Retina (tissue), 1 donor: ENCODE measurements around the gene UCK1.

Experiments
- DNase-seq: peaks from one replicate; pipeline ENCODE4 v3.0.0-alpha.2; 2016

Gene UCK1

DNA sequence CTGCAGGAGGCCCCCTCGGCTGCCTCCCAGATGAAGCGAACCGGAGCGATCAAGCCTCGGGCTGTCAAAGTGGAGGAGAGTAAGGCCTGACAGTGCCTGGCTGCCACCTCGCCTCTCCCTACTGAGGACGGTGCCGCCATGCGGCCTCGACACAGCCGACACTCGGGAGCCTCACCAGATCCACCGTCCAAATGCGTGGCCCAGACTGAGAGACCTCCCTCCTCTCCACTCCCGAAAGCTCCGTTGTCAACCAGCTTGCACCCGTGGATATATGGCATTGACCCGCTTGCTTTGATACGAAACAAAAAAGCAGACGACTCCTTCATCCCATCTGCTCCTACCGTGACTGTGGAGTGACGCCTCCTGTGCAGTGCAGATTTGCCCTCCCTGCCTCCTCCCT is 35.3 kb downstream of the UCK1 start:
- no peak for DNase-seq

DNA sequence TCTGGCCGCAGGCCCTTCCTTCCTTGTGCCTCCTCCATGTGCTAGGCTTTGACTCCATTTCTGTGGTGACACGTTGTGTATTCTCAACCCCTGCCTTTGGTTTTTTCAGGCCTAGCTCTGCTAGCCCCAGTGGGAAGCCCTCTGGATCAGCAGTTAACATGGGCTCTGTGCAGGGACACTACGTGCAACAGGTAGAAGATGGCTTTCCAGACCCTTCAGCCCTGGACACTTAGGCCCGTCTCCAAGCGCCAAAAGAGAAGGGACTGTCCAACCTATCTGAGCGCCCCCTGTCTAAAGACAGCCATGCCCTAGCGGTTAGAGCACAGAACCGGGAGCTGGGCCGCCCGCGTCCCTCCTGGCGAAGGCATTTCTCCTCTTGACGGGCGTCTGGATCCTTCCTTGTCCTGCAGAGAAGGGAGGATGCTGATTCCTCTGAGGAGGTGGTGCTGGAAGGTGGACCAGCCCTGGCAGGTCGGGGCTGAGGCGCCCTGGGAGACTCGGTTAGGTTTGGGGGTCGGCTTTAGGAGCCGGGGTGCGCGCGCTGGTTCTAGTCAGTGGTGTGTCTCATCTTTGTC is 36.7 kb downstream of the UCK1 start:
- no peak for DNase-seq

DNA sequence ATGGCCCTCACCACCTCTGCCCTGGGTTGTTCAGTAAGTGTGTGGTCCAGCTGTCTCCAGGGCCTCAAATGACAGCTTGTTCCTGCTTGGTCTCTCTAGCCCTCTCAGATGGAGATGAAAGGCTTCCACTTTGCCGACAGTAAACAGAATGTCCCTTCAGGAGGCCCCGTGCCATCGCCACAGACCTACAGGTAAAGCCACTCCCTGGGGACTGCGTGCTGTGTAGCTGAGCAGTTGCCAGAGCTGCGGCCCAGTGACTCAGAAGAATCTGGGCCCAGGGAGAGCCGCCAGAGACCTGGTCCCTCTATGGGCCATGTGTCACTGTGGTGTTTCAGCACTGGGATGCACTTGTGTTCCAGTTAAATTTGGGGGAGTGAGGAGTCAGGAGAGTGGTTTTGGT is 39.0 kb downstream of the UCK1 start:
- no peak for DNase-seq

GRCh38 chr9:131491001-131491710 is 39.9 kb downstream of the UCK1 start:
- no peak for DNase-seq

DNA sequence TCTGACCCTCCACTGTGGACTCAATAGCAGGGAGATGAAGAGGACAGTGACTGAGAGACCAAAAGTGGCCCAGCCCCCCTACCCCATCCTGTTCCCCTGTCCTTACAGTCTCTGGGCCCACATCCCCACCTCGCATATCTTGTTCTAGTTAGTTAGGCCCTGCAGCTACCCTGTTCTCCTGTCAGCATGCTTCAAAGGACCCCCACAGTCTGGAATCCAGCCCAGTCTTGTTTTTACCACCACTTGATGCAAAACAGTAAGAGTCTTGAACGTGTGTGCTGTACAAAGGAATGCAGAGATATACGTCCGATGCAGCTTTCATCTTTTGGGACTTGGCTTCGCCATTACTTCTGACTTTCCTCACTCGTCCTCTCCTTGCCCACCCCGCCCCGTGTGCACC is 40.5 kb downstream of the UCK1 start:
- no peak for DNase-seq

GRCh38 chr9:131487621-131488031 is 43.4 kb downstream of the UCK1 start:
- DNase-seq, result no peak

GRCh38 chr9:131487001-131487400 is 44.1 kb downstream of the UCK1 start:
- no peak for DNase-seq

DNA sequence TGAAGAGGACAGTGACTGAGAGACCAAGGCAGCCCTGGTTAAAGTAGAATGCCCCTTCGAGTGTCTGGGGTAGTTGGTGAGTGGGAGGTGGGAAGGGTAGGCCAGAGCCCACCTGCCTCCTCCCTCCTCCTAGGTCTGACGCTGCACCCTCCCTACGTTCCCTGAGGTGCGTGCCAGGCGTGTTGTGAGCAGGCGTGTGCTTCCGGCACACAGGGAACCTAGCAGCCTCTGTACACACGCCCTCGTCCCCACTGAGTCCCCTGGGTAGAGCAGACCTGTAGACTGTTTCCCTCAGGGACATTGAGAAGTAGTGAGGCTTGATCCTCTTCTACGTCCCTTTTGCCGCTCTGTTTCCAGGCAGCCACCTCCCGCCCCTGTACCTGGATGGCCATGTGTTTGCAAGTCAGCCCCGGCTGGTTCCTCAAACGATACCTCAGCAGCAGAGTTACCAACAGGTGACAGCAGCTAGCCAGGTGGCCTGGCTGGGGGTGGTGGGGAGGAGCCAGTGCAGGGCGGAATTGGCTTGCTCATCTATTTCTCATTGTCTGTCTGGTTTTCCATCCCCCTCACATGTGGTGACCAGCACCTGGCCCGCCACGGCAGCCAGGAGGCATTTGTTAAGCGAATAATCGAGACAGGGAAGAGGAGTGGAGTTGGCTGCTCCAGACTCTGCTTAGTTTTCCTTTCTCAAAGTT is 45.2 kb downstream of the UCK1 start:
- DNase-seq, result no peak

DNA sequence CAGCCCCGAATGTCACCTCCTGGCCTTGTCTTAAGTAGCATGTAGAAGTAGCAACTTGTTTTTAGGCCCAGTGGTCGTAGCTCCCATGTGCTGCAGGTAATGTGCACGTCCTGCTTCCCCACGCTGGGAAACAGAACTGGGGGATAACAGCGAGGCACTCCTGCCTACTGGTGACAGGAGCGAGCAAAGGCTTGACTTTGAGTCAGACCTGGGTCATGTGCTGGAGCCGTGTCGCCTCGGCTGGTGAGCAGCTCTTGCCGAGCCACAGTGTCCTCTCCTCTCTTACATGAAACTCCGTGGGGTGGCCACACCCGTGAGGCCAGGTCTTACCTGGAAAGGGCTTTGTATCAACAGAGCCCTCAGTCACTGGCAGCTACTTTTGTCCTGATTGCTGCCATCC is 45.9 kb downstream of the UCK1 start:
- no peak for DNase-seq

GRCh38 chr9:131484560-131485185 is 46.4 kb downstream of the UCK1 start:
- no peak for DNase-seq

DNA sequence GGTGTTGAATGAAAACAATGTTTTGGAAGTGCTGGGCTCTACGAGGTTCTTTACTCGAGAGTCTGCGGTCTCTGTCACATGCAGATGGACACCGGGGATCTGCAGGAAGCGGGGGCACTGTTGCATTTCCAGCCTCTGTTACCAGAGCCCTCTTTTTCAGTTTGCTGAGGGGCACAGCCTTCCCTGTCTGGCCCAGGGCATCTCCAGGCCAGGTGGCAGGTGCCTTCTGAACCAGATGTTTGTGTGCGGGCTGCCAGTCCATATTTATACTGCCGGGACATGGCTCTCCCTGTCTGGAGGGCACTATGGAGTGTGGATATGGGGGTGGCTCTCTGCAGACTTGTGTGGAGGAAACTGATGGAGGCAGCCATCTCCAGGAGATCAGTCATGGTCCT is 47.0 kb downstream of the UCK1 start:
- no peak for DNase-seq

- no peak for DNase-seq
Measured at GRCh38 chr9:131483319-131484050, 47.6 kb downstream of the UCK1 start.

DNA sequence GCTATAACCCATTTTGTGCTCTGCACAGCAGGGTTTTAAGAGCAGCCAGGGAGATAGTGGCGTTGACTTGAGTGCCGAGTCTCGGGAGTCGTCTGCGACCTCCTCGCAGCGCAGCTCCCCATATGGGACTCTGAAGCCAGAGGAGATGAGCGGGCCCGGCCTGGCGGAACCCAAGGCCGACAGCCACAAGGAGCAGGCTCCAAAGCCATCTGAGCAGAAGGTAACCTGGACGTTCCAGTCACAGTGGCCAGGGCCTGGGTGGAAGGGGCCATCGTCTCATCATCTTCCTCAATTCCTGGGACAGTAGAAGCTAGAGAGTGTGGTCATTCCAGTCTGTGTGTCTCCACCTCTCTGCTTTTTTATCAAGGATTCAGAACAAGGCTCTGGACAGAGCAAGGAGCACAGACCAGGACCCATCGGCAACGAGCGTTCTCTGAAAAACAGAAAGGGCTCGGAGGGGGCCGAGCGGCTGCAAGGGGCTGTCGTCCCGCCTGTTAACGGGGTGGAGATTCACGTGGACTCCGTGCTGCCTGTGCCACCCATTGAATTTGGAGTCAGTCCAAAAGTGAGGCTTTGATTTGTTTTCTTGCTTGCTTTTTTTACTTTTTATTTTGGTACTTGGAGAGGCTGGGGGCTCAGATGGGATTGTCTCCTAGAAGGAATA is 48.6 kb downstream of the UCK1 start:
- DNase-seq, result no peak

DNA sequence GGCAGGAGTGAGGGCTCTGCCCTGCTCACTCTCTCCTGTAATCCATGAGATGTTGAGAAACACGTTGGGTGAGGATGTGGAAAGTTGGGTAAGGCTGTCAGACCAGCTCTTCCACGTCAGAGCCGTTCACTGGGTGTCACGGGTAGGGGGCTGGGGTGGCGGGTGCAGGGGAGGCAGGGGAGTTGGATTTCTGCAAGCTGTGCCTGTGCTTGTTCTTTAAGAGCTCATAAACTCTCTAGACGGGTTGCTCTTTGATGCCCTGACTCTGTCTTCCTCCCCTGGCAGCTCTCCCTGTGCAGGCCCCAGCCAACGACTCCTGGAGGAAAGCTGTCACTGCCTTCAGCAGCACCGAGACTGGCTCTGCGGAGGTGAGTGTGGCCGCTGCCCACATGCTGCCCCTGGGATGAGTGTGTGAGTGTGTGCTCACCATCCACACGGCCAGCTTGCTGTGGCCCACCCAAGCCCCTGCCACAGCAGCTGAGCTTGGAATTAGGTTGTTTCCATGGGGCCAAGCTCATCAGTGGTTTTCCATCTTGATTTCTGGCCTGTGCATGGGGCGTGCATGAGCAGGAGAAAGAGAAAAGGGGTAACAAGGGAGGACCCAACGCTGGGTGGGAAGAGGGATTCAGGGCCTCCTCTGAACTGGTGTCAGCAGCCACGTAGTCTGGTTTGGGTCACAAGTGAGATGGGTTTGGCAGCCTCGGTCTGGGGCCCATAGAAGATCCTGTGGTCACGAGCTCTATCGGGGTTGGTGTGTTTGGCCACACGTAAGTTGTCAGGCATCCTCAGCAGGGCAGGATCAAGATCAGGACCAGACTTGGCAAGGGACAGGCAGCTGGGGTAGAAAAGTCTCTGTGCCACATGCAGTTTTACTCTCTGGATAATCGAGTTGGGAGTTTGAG is 49.4 kb downstream of the UCK1 start:
- DNase-seq, result no peak

DNA sequence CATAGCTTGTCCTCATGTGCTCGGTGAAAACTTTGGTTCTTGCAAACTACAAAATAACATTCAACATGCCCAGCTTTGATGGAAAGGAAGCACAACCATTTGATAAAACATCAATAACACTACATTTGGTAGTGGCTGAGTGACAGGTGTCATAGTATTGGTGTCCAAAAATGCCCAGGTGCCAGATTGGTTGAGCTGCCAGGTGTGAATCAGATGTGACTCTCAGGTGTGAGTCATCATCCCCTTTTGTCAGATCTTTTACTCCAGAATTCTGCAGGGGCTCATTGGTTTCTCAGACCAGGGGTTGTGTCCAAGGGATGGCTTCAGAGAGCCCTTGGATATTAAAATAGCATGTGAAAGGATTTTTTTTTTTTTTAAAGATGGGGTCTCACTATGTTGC is 50.8 kb downstream of the UCK1 start:
- no peak for DNase-seq

DNA sequence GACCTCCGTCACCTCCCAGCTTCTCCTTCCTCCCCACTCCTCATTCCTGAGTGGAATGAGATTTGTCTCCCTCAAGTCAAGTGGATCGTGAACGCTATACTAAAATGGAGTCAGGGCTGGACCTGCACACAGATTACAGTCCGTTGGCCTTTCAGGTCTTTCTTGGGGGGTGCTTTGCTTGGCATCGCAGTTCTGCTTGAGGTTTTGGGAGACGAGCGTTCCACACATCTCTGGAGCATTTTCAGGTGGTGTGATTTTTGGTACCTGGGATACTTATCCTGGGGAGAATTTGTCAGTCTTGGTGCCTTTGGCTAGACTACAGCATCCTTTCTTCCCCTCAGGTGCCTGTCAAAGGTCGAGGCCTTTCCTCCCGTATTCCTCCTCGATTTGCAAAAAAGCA is 52.2 kb downstream of the UCK1 start:
- DNase-seq, result no peak

GRCh38 chr9:131478421-131478868 is 52.6 kb downstream of the UCK1 start:
- peak; percentile 50 for DNase-seq

DNA sequence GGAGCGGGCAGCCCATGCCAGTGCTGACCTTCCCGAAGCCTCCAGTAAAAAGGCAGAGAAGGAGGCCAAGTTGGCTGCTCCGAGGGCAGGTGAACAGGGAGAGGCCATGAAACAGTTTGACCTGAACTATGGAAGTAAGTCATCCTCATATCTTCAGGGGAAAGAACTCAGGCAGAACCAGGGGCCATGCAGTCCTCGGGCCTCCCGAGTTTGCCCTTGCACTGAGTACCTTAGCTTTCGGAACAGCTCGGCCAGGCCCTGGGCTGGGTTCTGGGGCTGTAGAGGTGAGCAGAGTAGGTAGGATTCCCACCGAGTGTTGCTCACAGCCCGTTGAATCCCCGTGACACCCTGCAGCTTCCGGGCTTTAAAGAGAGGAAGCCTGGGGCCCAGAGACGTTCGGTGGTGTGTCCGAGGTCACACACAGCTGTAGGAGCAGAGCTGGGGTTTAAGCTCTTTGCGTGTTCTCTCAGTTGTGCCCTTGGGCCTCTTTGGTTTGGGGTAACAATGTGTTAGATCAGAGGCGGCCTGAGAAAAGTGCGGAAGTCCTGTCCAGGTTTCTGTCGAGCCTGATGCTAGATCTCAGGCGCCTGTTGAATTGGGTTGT is 53.1 kb downstream of the UCK1 start:
- DNase-seq, result no peak

GRCh38 chr9:131477367-131477766 is 53.7 kb downstream of the UCK1 start:
- no peak for DNase-seq

GRCh38 chr9:131476777-131477345 is 54.2 kb downstream of the UCK1 start:
- DNase-seq, result no peak
